PC-3 (cell line): ENCODE data around the gene IL11. TPM values are rescaled to one million over a fixed set of nuclear protein-coding genes. Genes with fewer than 3 reads are reported as not detected.
A peak's percentile ranks its signal among the peaks of the same experiment; 100 is the strongest.
"Not testable (repeated sequence)": the region's sequence is repeated elsewhere in the genome, so short reads cannot be mapped to it uniquely, and the experiment has no call there.

Source experiments
- ATAC-seq: fragments of 200-7000 bp; cut with Tn5 transposase; 2 replicates; pipeline ENCODE4 v1.9.1; 2020; ENCODE audit warnings: mild to moderate bottlenecking, moderate library complexity
- BruUV-seq: library from RNA; stranded (reverse); fragments of 400-500 nt; replicated peaks from 2 replicates; lab custom pipeline; 2021; lab: Mats Ljungman, UMichigan
- CTCF ChIA-PET: fragments of 300-600 bp; sonication (Branson Sonifier 250); formaldehyde crosslinking; loops from one replicate; lab custom pipeline; 2022; ENCODE audit warnings: antibody characterized with exemption; lab: Charles Lee
- POLR2A ChIA-PET: fragments of 300-600 bp; sonication (Branson Sonifier 250); formaldehyde crosslinking; loops from one replicate; lab custom pipeline; 2022; ENCODE audit warnings: antibody characterized with exemption; ENCODE audit not compliant: unreplicated experiment; lab: Charles Lee
- DNase-seq: peaks from one replicate; pipeline ENCODE4 v3.0.0-alpha.2; 2015
- H2AFZ ChIP-seq: fragments of 300-600 bp; sonication (generic); 2 replicates; pipeline ENCODE4 v1.6.0; 2016; ENCODE audit warnings: antibody characterized with exemption, low read length
- H3F3A ChIP-seq: fragments of 300-600 bp; sonication (generic); one replicate; pipeline ENCODE4 v1.6.0; 2017; ENCODE audit warnings: antibody characterized with exemption, low read length, control low read depth, mild to moderate bottlenecking; ENCODE audit not compliant: unreplicated experiment
- H3K27ac ChIP-seq: fragments of 300-600 bp; sonication (generic); 2 replicates; pipeline ENCODE4 v1.5.1; 2016; ENCODE audit warnings: mild to moderate bottlenecking, low read length
- H3K27me3 ChIP-seq: fragments of 300-600 bp; sonication (generic); 2 replicates; pipeline ENCODE4 v1.6.1; 2016; ENCODE audit warnings: low read length, mixed read lengths
- H3K36me3 ChIP-seq: fragments of 300-600 bp; sonication (generic); 2 replicates; pipeline ENCODE4 v1.6.1; 2016; ENCODE audit warnings: low read depth, mixed run types, low read length, mixed read lengths
- H3K4me1 ChIP-seq: fragments of 300-600 bp; sonication (generic); 2 replicates; pipeline ENCODE4 v1.5.1; 2016; ENCODE audit warnings: low read length; ENCODE audit not compliant: insufficient read depth
- H3K4me2 ChIP-seq: fragments of 300-600 bp; sonication (generic); 2 replicates; pipeline ENCODE4 v1.6.0; 2016; ENCODE audit warnings: low read length
- H3K4me3 ChIP-seq: fragments of 300-600 bp; sonication (generic); 2 replicates; pipeline ENCODE4 v1.5.1; 2016; ENCODE audit warnings: mild to moderate bottlenecking, low read length, mixed read lengths
- H3K79me2 ChIP-seq: fragments of 300-600 bp; sonication (generic); 2 replicates; pipeline ENCODE4 v1.6.1; 2017; ENCODE audit warnings: low read length, mixed read lengths
- H3K9ac ChIP-seq: fragments of 300-600 bp; sonication (generic); 2 replicates; pipeline ENCODE4 v1.6.0; 2016; ENCODE audit warnings: mild to moderate bottlenecking, low read length
- H3K9me2 ChIP-seq: fragments of 300-600 bp; sonication (generic); replicated peaks from 2 replicates; pipeline ENCODE4 v1.6.1; 2016; ENCODE audit warnings: mixed run types, low read length, mixed read lengths
- H3K9me3 ChIP-seq: fragments of 300-600 bp; sonication (generic); 2 replicates; pipeline ENCODE4 v1.6.1; 2016; ENCODE audit warnings: low read length, mixed read lengths
- H4K20me1 ChIP-seq: fragments of 300-600 bp; sonication (generic); 2 replicates; pipeline ENCODE4 v1.6.1; 2016; ENCODE audit warnings: low read length, mixed read lengths
- CTCF ChIP-seq: fragments of 300-600 bp; sonication (generic); conservative IDR thresholded peaks from 2 replicates; pipeline ENCODE4 v1.5.1; 2017; ENCODE audit warnings: antibody characterized with exemption, low read depth, mild to moderate bottlenecking, low read length
- EZH2 ChIP-seq: fragments of 300-600 bp; sonication (generic); IDR thresholded peaks from one replicate; pipeline ENCODE4 v1.6.1; 2017; ENCODE audit warnings: antibody characterized with exemption, mild to moderate bottlenecking, low read length; ENCODE audit not compliant: unreplicated experiment
- EZH2phosphoT487 ChIP-seq: fragments of 300-600 bp; sonication (generic); IDR thresholded peaks from 2 replicates; pipeline ENCODE4 v1.6.1; 2018; ENCODE audit warnings: mild to moderate bottlenecking, antibody characterized with exemption, low read length, borderline replicate concordance
- intact Hi-C: fragments of 100-400 bp; cut with micrococcal nuclease; formaldehyde crosslinking; loops from 2 replicates; pipeline ENCODE4 v1.9.0; 2023
- total RNA-seq: library from RNA; depleted of rRNA; stranded (reverse); fragments of >200 nt; gene quantifications from 2 replicates; pipeline ENCODE4 v1.2.3, GENCODE V29; 2014

IL11 gene
- total RNA-seq, 1 experiment from 2014 or later, result 7.5 TPM

GRCh38 chr19:55408533-55408872 is 38.2 kb upstream of the IL11 start:
- H3K79me2 ChIP-seq, result peaks cover 38% of the 10 kb centered on the region
- H2AFZ ChIP-seq, result peak overlapping the region; percentile 74
- no peaks in the 10 kb centered on the region for H3F3A ChIP-seq
- no peaks in the 10 kb centered on the region for H3K9me3 ChIP-seq
- DNase-seq, result no peak
- intact Hi-C loops, result no loop called here
- ChIA-PET POLR2A (no interaction called here), CTCF (no interaction called here)
- peaks cover 27% of the 10 kb centered on the region for H3K36me3 ChIP-seq
- no peak for TF ChIP-seq EZH2phosphoT487
- TF ChIP-seq CTCF, result no peak
- no peak for TF ChIP-seq EZH2
- H4K20me1 ChIP-seq, result peaks cover 29% of the 10 kb centered on the region
- H3K4me2 ChIP-seq, result peak overlapping the region; percentile 97
- H3K9me2 ChIP-seq, result no peaks in the 10 kb centered on the region
- H3K9ac ChIP-seq, result peak overlapping the region; percentile 28; the same call in 1 of the 2 replicates
- peak overlapping the region; percentile 57 for H3K27ac ChIP-seq
- H3K4me3 ChIP-seq, result 0 out of 2 replicates have a peak overlapping the region, but pooled peaks have one; percentile 19
- peaks cover 20% of the 10 kb centered on the region for H3K4me1 ChIP-seq
- BruUV-seq, result TSS peak; percentile 92
- no peaks in the 10 kb centered on the region for H3K27me3 ChIP-seq
- ATAC-seq, result no peak

- Histone ChIP-seq H3F3A (peaks cover 2% of the 10 kb centered on the region), H3K4me1 (peaks cover 20% of the 10 kb centered on the region), H3K79me2 (peaks cover 43% of the 10 kb centered on the region), H3K4me2 (peak overlapping the region; percentile 97), H3K4me3 (peak overlapping the region; percentile 79), H3K27me3 (no peaks in the 10 kb centered on the region), H4K20me1 (peaks cover 34% of the 10 kb centered on the region), H3K9me2 (no peaks in the 10 kb centered on the region), H3K9ac (peak overlapping the region; percentile 95), H2AFZ (peak overlapping the region; percentile 74), H3K36me3 (peaks cover 32% of the 10 kb centered on the region), H3K9me3 (no peaks in the 10 kb centered on the region), H3K27ac (peak overlapping the region; percentile 93)
- CTCF ChIA-PET, result interaction anchor here (0.5 kb wide), 1 partner anchor 53 kb away, joined by 3 read pairs; no protein-coding TSS in a partner anchor
- POLR2A ChIA-PET, result interaction anchor here (0.6 to 1.1 kb wide), 4 partner anchors 17 to 77 kb away, joined by 4 to 14 read pairs (median 7); partner anchors contain the start of genes KMT5C and NAT14
- ATAC-seq, result peak; percentile 93
- no TSS peak for BruUV-seq
- intact Hi-C loops, result no loop called here
- TF ChIP-seq EZH2 (no peak), EZH2phosphoT487 (no peak), CTCF (no peak)
- peak; percentile 99 for DNase-seq
These were observed 37.7 kb upstream of the IL11 start for GRCh38 chr19:55407800-55408532.

- Histone ChIP-seq H3K4me1 (peaks cover 20% of the 10 kb centered on the region), H3K9ac (peak within 1 kb of the TSS; percentile 95), H3K4me2 (peak within 1 kb of the TSS; percentile 97), H4K20me1 (peaks cover 39% of the 10 kb centered on the region), H3K4me3 (peak within 1 kb of the TSS; percentile 79), H2AFZ (peak within 1 kb of the TSS; percentile 74), H3K79me2 (peaks cover 48% of the 10 kb centered on the region), H3K36me3 (peaks cover 37% of the 10 kb centered on the region), H3K27ac (peak within 1 kb of the TSS; percentile 93)
- intact Hi-C loops, H3K27me3 ChIP-seq, BruUV-seq, H3K9me3 ChIP-seq, H3F3A ChIP-seq, ATAC-seq, DNase-seq, H3K9me2 ChIP-seq: not testable (repeated sequence)
- ChIA-PET CTCF (interaction anchor here (0.5 kb wide), 1 partner anchor 53 kb away, joined by 3 read pairs; no protein-coding TSS in a partner anchor), POLR2A (interaction anchor here (0.6 to 1.1 kb wide), 4 partner anchors 16 to 77 kb away, joined by 4 to 14 read pairs (median 7); partner anchors contain the start of genes KMT5C and NAT14)
These were observed 37.2 kb upstream of the IL11 start, which contains the start of gene UBE2S for GRCh38 chr19:55407550-55407799. Gene UBE2S (minus strand): TSS chr19:55407788. CDS start chr19:55407589, 199 bp downstream.
